GM12878 (cell line): ENCODE results near the gene NFAT5. TPM values are rescaled to one million over a fixed set of nuclear protein-coding genes. Genes with fewer than 3 reads are reported as not detected.

Experiments used
- ATAC-seq: fragments of 200-7000 bp; cut with Tn5 transposase; 3 replicates; pipeline ENCODE4 v1.9.1; 2020; ENCODE audit warnings: mild to moderate bottlenecking, moderate library complexity
- BruUV-seq: library from RNA; stranded (reverse); fragments of 400-500 nt; replicated peaks from 2 replicates; lab custom pipeline; 2021; lab: Mats Ljungman, UMichigan
- CTCF ChIA-PET: fragments of 300-600 bp; sonication (Branson Sonifier 250); formaldehyde crosslinking; extraction: SDS; loops from one replicate; lab custom pipeline; 2021; ENCODE audit warnings: inconsistent platforms; lab: Yijun Ruan, JAX
- POLR2A ChIA-PET: fragments of 350-600 bp; formaldehyde crosslinking; extraction: SDS; loops from one replicate; lab custom pipeline; 2021; ENCODE audit warnings: inconsistent platforms; lab: Charles Lee
- RAD21 ChIA-PET: fragments of 300-600 bp; sonication (Branson Sonifier 250); formaldehyde crosslinking; loops from one replicate; lab custom pipeline; 2023; ENCODE audit warnings: antibody characterized with exemption; ENCODE audit not compliant: unreplicated experiment; lab: Charles Lee
- SMC1A ChIA-PET: fragments of 300-600 bp; sonication (Branson Sonifier 250); formaldehyde crosslinking; loops from one replicate; lab custom pipeline; 2023; ENCODE audit not compliant: unreplicated experiment, uncharacterized antibody; lab: Charles Lee
- DNase-seq: peaks from one replicate; pipeline ENCODE4 v3.0.0-alpha.2; 2011; ENCODE audit warnings: low read depth, low spot score
- FAIRE-seq: peaks from 3 replicates; lab custom pipeline; 2011; peaks lifted over from hg19 to GRCh38; lab: Jason Lieb, UNC
- H2AFZ ChIP-seq: 2 replicates; pipeline ENCODE4 v1.6.0; 2011; ENCODE audit warnings: low read depth, low read length, control low read depth; ENCODE audit not compliant: control insufficient read depth
- H3K27ac ChIP-seq: 2 replicates; pipeline ENCODE4 v1.5.1; 2011; ENCODE audit warnings: control low read depth; ENCODE audit not compliant: control insufficient read depth, insufficient read depth
- H3K27me3 ChIP-seq, 2 experiments: replicated peaks in 1 of 2; 2 replicates each; pipeline versions ENCODE4 v1.6.0 to v1.6.1; 2011; ENCODE audit warnings: low read length in 1 of 2; ENCODE audit not compliant: control insufficient read depth in 2 of 2, insufficient read depth in 2 of 2
- H3K36me3 ChIP-seq, 2 experiments: 2 replicates each; pipeline ENCODE4 v1.5.1; 2011; ENCODE audit warnings: low read length in 1 of 2; ENCODE audit not compliant: control insufficient read depth in 2 of 2, insufficient read depth in 2 of 2
- H3K4me1 ChIP-seq: 2 replicates; pipeline ENCODE4 v1.6.1; 2011; ENCODE audit warnings: mild to moderate bottlenecking, low read length, moderate library complexity, mixed read lengths; ENCODE audit not compliant: control insufficient read depth, insufficient read depth
- H3K4me2 ChIP-seq: 2 replicates; pipeline ENCODE4 v1.6.0; 2011; ENCODE audit warnings: control low read depth; ENCODE audit not compliant: control insufficient read depth, insufficient read depth
- H3K4me3 ChIP-seq: fragments of 200-600 bp; sonication (generic); 2 replicates; pipeline ENCODE4 v1.5.1; 2016
- H3K79me2 ChIP-seq: 2 replicates; pipeline ENCODE4 v1.6.0; 2011; ENCODE audit warnings: low read length; ENCODE audit not compliant: control insufficient read depth, insufficient read depth
- H3K9ac ChIP-seq: 2 replicates; pipeline ENCODE4 v1.8.0; 2011; ENCODE audit warnings: low read length, control low read depth, mixed read lengths; ENCODE audit not compliant: control insufficient read depth, insufficient read depth
- H3K9me3 ChIP-seq: replicated peaks from 3 replicates; pipeline ENCODE4 v1.5.1; 2011; ENCODE audit warnings: mild to moderate bottlenecking, low read length; ENCODE audit not compliant: control insufficient read depth, insufficient read depth
- H4K20me1 ChIP-seq: 2 replicates; pipeline ENCODE4 v1.6.0; 2011; ENCODE audit not compliant: control insufficient read depth, insufficient read depth
- ATF3 ChIP-seq: IDR thresholded peaks from 2 replicates; pipeline ENCODE4 v1.6.1; 2011; ENCODE audit warnings: low read depth, mild to moderate bottlenecking, low read length, moderate library complexity, borderline replicate concordance; ENCODE audit errors: extremely low read depth
- CBX3 ChIP-seq: fragments of 200-600 bp; sonication (generic); IDR thresholded peaks from 2 replicates; pipeline ENCODE4 v1.6.1; 2016; ENCODE audit warnings: low read depth, borderline replicate concordance
- LARP7 ChIP-seq: fragments of 450-650 bp; IDR thresholded peaks from 2 replicates; pipeline ENCODE4 v1.6.1; 2017; ENCODE audit warnings: mild to moderate bottlenecking
- POLR2A ChIP-seq: IDR thresholded peaks from 2 replicates; pipeline ENCODE4 v1.6.1; 2011; ENCODE audit warnings: low read depth, mild to moderate bottlenecking, low read length
- RUNX3 ChIP-seq: IDR thresholded peaks from 2 replicates; pipeline ENCODE4 v1.6.1; 2012; ENCODE audit warnings: low read length, inconsistent platforms
- SP1 ChIP-seq: IDR thresholded peaks from one replicate; pipeline ENCODE4 v1.6.1; 2011; ENCODE audit warnings: low read depth, low read length
- STAT3 ChIP-seq: IDR thresholded peaks from 2 replicates; pipeline ENCODE4 v1.6.1; 2011; ENCODE audit warnings: low read depth, low read length, improper control_type of control experiment
- ZSCAN29 ChIP-seq: fragments of 450-650 bp; IDR thresholded peaks from 2 replicates; pipeline ENCODE4 v1.6.1; 2017; ENCODE audit warnings: mild to moderate bottlenecking, moderate library complexity
- WGBS: methylation state at CpG from one replicate; pipeline ENCODE4 v1.1.6; 2016; ENCODE audit warnings: low lambda C conversion rate; ENCODE audit not compliant: insufficient replicate concordance, insufficient coverage; ENCODE audit errors: missing lambda C conversion rate; 5-methylcytosine and 5-hydroxymethylcytosine counted together
- in situ Hi-C: fragments of 300-500 bp; cut with MboI; formaldehyde crosslinking; loops from 9 replicates; pipeline ENCODE4 v1.14.3; 2018; ENCODE audit warnings: mixed read lengths
- intact Hi-C: fragments of 100-400 bp; cut with micrococcal nuclease; formaldehyde crosslinking; loops from one replicate; pipeline ENCODE4 v1.14.2; 2022; ENCODE audit not compliant: unreplicated experiment
- polyA plus RNA-seq, 11 experiments: library from polyadenylated mRNA; depleted of rRNA in 4 of 11; unstranded in 6 of 11; stranded (reverse) in 5 of 11; fragments of >200 nt; fragmentation: Nextera tagmentation in 4 of 11; fragmentation: Illumina TruSeq in 1 of 11; extraction: Ambion mirVana in 4 of 11; extraction: Trizol in 1 of 11; gene quantifications; 1 replicate in 1 of 11; 2 replicates in 10 of 11; pipeline versions ENCODE4 v1.2.1 to v1.2.3, GENCODE V29; 2011 to 2016; ENCODE audit warnings: inconsistent platforms in 2 of 11, missing spikeins in 2 of 11, low read depth in 1 of 11
- total RNA-seq, 4 experiments: library from RNA; depleted of rRNA in 3 of 4; stranded (reverse); fragments of >200 nt in 3 of 4; fragmentation: Illumina TruSeq in 1 of 4; extraction: Trizol in 1 of 4; gene quantifications; 2 replicates each; pipeline versions ENCODE4 v1.2.1 to v1.2.3, GENCODE V29; 2013 to 2021
- TF ChIP-seq, protein P1 (sequence below): fragments of 450-650 bp; IDR thresholded peaks from 2 replicates; pipeline ENCODE4 v1.6.1; 2017; ENCODE audit warnings: mild to moderate bottlenecking, moderate library complexity
- TF ChIP-seq, protein P2 (sequence below): fragments of 450-650 bp; IDR thresholded peaks from 2 replicates; pipeline ENCODE4 v1.6.1; 2018; ENCODE audit warnings: mild to moderate bottlenecking, low read depth, moderate library complexity; ENCODE audit not compliant: partially characterized antibody
- TF ChIP-seq, protein P3 (sequence below): fragments of 150-350 bp; IDR thresholded peaks from 2 replicates; pipeline ENCODE4 v1.6.1; 2014; ENCODE audit warnings: mild to moderate bottlenecking, low read depth, low read length

NFAT5 gene
- total and polyA plus RNA-seq, 10 of the 15 experiments (the other 5 are each of a cell fraction or from before 2014, with no cell fraction given), result 0.58 to 31.5 (median 12.7) TPM

DNA sequence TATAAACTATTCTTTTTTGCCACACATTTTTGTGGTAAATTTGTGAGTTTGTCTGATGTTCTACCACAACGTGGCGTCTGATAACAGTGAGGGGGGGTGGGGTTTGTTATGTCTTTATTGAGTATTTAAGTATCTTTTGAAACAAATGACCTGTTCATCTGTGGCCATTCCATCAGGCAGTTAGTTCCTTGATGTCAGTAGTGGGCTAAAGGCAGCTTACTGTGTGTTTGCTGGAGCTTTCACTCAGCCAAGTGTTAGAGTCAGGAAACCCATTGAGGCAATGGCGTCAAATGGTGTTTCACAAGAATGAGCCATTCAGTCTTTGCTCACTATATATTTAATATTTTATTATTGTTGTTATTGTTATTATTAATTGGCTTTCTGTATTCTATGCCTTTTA is 132.6 kb downstream of the NFAT5 start:
- H3K9me3 ChIP-seq, result no peaks in the 10 kb centered on the region
- DNase-seq (no peak), FAIRE-seq (no peak), ATAC-seq (no peak)
- no TSS peak for BruUV-seq
- POLR2A ChIA-PET, result no interaction called here
- TF ChIP-seq CBX3, result no peak
- TF ChIP-seq, protein P1, sequence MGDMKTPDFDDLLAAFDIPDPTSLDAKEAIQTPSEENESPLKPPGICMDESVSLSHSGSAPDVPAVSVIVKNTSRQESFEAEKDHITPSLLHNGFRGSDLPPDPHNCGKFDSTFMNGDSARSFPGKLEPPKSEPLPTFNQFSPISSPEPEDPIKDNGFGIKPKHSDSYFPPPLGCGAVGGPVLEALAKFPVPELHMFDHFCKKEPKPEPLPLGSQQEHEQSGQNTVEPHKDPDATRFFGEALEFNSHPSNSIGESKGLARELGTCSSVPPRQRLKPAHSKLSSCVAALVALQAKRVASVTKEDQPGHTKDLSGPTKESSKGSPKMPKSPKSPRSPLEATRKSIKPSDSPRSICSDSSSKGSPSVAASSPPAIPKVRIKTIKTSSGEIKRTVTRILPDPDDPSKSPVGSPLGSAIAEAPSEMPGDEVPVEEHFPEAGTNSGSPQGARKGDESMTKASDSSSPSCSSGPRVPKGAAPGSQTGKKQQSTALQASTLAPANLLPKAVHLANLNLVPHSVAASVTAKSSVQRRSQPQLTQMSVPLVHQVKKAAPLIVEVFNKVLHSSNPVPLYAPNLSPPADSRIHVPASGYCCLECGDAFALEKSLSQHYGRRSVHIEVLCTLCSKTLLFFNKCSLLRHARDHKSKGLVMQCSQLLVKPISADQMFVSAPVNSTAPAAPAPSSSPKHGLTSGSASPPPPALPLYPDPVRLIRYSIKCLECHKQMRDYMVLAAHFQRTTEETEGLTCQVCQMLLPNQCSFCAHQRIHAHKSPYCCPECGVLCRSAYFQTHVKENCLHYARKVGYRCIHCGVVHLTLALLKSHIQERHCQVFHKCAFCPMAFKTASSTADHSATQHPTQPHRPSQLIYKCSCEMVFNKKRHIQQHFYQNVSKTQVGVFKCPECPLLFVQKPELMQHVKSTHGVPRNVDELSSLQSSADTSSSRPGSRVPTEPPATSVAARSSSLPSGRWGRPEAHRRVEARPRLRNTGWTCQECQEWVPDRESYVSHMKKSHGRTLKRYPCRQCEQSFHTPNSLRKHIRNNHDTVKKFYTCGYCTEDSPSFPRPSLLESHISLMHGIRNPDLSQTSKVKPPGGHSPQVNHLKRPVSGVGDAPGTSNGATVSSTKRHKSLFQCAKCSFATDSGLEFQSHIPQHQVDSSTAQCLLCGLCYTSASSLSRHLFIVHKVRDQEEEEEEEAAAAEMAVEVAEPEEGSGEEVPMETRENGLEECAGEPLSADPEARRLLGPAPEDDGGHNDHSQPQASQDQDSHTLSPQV, result no peak
- TF ChIP-seq ATF3, result no peak
- TF ChIP-seq LARP7, result no peak
- TF ChIP-seq, protein P2, sequence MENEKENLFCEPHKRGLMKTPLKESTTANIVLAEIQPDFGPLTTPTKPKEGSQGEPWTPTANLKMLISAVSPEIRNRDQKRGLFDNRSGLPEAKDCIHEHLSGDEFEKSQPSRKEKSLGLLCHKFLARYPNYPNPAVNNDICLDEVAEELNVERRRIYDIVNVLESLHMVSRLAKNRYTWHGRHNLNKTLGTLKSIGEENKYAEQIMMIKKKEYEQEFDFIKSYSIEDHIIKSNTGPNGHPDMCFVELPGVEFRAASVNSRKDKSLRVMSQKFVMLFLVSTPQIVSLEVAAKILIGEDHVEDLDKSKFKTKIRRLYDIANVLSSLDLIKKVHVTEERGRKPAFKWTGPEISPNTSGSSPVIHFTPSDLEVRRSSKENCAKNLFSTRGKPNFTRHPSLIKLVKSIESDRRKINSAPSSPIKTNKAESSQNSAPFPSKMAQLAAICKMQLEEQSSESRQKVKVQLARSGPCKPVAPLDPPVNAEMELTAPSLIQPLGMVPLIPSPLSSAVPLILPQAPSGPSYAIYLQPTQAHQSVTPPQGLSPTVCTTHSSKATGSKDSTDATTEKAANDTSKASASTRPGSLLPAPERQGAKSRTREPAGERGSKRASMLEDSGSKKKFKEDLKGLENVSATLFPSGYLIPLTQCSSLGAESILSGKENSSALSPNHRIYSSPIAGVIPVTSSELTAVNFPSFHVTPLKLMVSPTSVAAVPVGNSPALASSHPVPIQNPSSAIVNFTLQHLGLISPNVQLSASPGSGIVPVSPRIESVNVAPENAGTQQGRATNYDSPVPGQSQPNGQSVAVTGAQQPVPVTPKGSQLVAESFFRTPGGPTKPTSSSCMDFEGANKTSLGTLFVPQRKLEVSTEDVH, result no peak
- no peak for TF ChIP-seq RUNX3
- no peak for TF ChIP-seq POLR2A
- no peak for TF ChIP-seq ZSCAN29
- no peak for TF ChIP-seq SP1
- no peak for TF ChIP-seq STAT3
- TF ChIP-seq, protein P3, sequence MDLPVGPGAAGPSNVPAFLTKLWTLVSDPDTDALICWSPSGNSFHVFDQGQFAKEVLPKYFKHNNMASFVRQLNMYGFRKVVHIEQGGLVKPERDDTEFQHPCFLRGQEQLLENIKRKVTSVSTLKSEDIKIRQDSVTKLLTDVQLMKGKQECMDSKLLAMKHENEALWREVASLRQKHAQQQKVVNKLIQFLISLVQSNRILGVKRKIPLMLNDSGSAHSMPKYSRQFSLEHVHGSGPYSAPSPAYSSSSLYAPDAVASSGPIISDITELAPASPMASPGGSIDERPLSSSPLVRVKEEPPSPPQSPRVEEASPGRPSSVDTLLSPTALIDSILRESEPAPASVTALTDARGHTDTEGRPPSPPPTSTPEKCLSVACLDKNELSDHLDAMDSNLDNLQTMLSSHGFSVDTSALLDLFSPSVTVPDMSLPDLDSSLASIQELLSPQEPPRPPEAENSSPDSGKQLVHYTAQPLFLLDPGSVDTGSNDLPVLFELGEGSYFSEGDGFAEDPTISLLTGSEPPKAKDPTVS, result no peak
- CTCF ChIA-PET, result interaction anchor here (1.6 kb wide), 1 partner anchor 56 kb away, joined by 3 read pairs; no protein-coding TSS in a partner anchor
- no peak overlapping the region for H3K27ac ChIP-seq
- RAD21 ChIA-PET, result interaction anchor here (3.0 kb wide), 1 partner anchor 302 kb away, joined by 11 read pairs; no protein-coding TSS in a partner anchor
- H3K27me3 ChIP-seq, result no peaks in the 10 kb centered on the region
- H4K20me1 ChIP-seq, result no peaks in the 10 kb centered on the region
- no peaks in the 10 kb centered on the region for H3K4me1 ChIP-seq
- WGBS, result 98% methylated on average over 3 of the region's 3 CpGs
- intact Hi-C loops, result no loop called here
- H3K36me3 ChIP-seq, result peaks cover 7 to 41% of the 10 kb centered on the region in 2 experiments
- H2AFZ ChIP-seq, result no peak overlapping the region
- H3K9ac ChIP-seq, result no peak overlapping the region
- H3K79me2 ChIP-seq, result no peaks in the 10 kb centered on the region
- H3K4me3 ChIP-seq, result no peak overlapping the region
- in situ Hi-C loops, result no loop called here
- H3K4me2 ChIP-seq, result no peak overlapping the region
- SMC1A ChIA-PET, result interaction anchor here (0.8 to 1.2 kb wide), 3 partner anchors 26 to 302 kb away, joined by 3 read pairs; no protein-coding TSS in a partner anchor
